NCI-H1694 treated with DMSO at 0.1 percent for 48 hours (cell line): ENCODE data around the gene TPSAB1.

ENCODE experiments used
- DNase-seq: peaks from one replicate; lab custom pipeline; 2025; lab: John Stamatoyannopoulos, UW

Gene TPSAB1

GRCh38 chr16:1285669-1286512, 45.4 kb downstream of the TPSAB1 start:
- no peak for DNase-seq

- no peak for DNase-seq
Measured at GRCh38 chr16:1286513-1287094, 46.1 kb downstream of the TPSAB1 start.

- DNase-seq = no peak
Measured at GRCh38 chr16:1287982-1288670, 47.6 kb downstream of the TPSAB1 start.

- no peak for DNase-seq
Measured at GRCh38 chr16:1288813-1289476, 48.4 kb downstream of the TPSAB1 start.

- no peak for DNase-seq
Measured at GRCh38 chr16:1289477-1289866, 49.0 kb downstream of the TPSAB1 start.

- no peak for DNase-seq
Measured at GRCh38 chr16:1290063-1290501, 49.6 kb downstream of the TPSAB1 start.

- DNase-seq = no peak
Measured at GRCh38 chr16:1290860-1291575, 50.5 kb downstream of the TPSAB1 start.

GRCh38 chr16:1291576-1291974, 51.1 kb downstream of the TPSAB1 start:
- no peak for DNase-seq
